Neural progenitor cell (in vitro differentiated cells): ENCODE data around the gene LHB. TPM values are rescaled to one million over a fixed set of nuclear protein-coding genes. Genes with fewer than 3 reads are reported as not detected.

ENCODE experiments used
- DNase-seq: peaks from one replicate; pipeline ENCODE4 v3.0.0-alpha.2; 2016; ENCODE audit warnings: low spot score
- H2AFZ ChIP-seq: fragments of 200-600 bp; sonication (generic); replicated peaks from 2 replicates; pipeline ENCODE4 v1.6.1; 2016; ENCODE audit warnings: antibody characterized with exemption
- H3F3A ChIP-seq: fragments of 200-600 bp; sonication (generic); 2 replicates; pipeline ENCODE4 v1.6.1; 2016; ENCODE audit warnings: antibody characterized with exemption, low read depth
- H3K27ac ChIP-seq: fragments of 200-600 bp; sonication (generic); 2 replicates; pipeline ENCODE4 v1.5.1; 2016; ENCODE audit warnings: mild to moderate bottlenecking
- H3K27me3 ChIP-seq: fragments of 200-600 bp; sonication (generic); 2 replicates; pipeline ENCODE4 v1.6.1; 2016; ENCODE audit warnings: mild to moderate bottlenecking, moderate library complexity
- H3K36me3 ChIP-seq: fragments of 200-600 bp; sonication (generic); 2 replicates; pipeline ENCODE4 v1.5.1; 2016
- H3K4me1 ChIP-seq: fragments of 200-600 bp; sonication (generic); 2 replicates; pipeline ENCODE4 v1.6.1; 2016; ENCODE audit warnings: mixed run types
- H3K4me2 ChIP-seq: fragments of 200-600 bp; sonication (generic); 2 replicates; pipeline ENCODE4 v1.6.1; 2016
- H3K4me3 ChIP-seq: fragments of 200-600 bp; sonication (generic); 2 replicates; pipeline ENCODE4 v1.5.1; 2016
- H3K79me2 ChIP-seq: fragments of 200-600 bp; sonication (generic); 2 replicates; pipeline ENCODE4 v1.6.1; 2016; ENCODE audit warnings: low read depth
- H3K9ac ChIP-seq: fragments of 200-600 bp; sonication (generic); 2 replicates; pipeline ENCODE4 v1.6.1; 2016
- H3K9me3 ChIP-seq: fragments of 200-600 bp; sonication (generic); 2 replicates; pipeline ENCODE4 v1.5.1; 2016; ENCODE audit warnings: low read depth
- H4K20me1 ChIP-seq: fragments of 200-600 bp; sonication (generic); 2 replicates; pipeline ENCODE4 v1.6.1; 2016; ENCODE audit warnings: low read depth
- H3K27ac Mint-ChIP-seq: 3 replicates; pipeline ENCODE4 v1.8.0; 2021; ENCODE audit warnings: mixed read lengths
- H3K27me3 Mint-ChIP-seq: 2 replicates; pipeline ENCODE4 v1.8.0; 2022; ENCODE audit warnings: low read depth, mild to moderate bottlenecking, inconsistent platforms, moderate library complexity, mixed read lengths; ENCODE audit not compliant: insufficient read depth
- H3K36me3 Mint-ChIP-seq: 3 replicates; pipeline ENCODE4 v1.8.0; 2021; ENCODE audit warnings: mixed read lengths
- H3K4me1 Mint-ChIP-seq: 3 replicates; pipeline ENCODE4 v1.8.0; 2021; ENCODE audit warnings: mixed read lengths
- H3K4me3 Mint-ChIP-seq: 3 replicates; pipeline ENCODE4 v1.8.0; 2021; ENCODE audit warnings: mild to moderate bottlenecking, moderate library complexity, mixed read lengths
- H3K9me3 Mint-ChIP-seq: 3 replicates; pipeline ENCODE4 v1.8.0; 2020; ENCODE audit warnings: mixed read lengths
- CTCF ChIP-seq: fragments of 200-600 bp; sonication (generic); IDR thresholded peaks from 2 replicates; pipeline ENCODE4 v1.5.1; 2017; ENCODE audit warnings: antibody characterized with exemption, mild to moderate bottlenecking
- EZH2 ChIP-seq: fragments of 200-600 bp; sonication (generic); IDR thresholded peaks from 2 replicates; pipeline ENCODE4 v1.6.1; 2017; ENCODE audit warnings: antibody characterized with exemption, mild to moderate bottlenecking, moderate library complexity
- EZH2phosphoT487 ChIP-seq: fragments of 200-600 bp; sonication (generic); IDR thresholded peaks from 2 replicates; pipeline ENCODE4 v1.6.1; 2017; ENCODE audit warnings: antibody characterized with exemption
- total RNA-seq: library from RNA; depleted of rRNA; stranded (reverse); fragments of >200 nt; gene quantifications from 2 replicates; pipeline ENCODE4 v1.2.3, GENCODE V29; 2015; ENCODE audit warnings: low replicate concordance

LHB gene
- not detected in 2 replicates for total RNA-seq

GRCh38 chr19:49017041-49017665 is at the start of gene LHB:
Gene LHB, minus strand, starts transcription at chr19:49017091. Its CDS starts 10 bp downstream, at chr19:49017081.
- Histone ChIP-seq H3K79me2 (no peaks in the 10 kb centered on the region), H3K4me3 (peak within 1 kb of the TSS; percentile 56), H3K36me3 (no peaks in the 10 kb centered on the region), H3K4me1 (peaks cover 12% of the 10 kb centered on the region), H2AFZ (no peak within 1 kb of the TSS), H3K9ac (no peak within 1 kb of the TSS), H3F3A (peaks cover 21% of the 10 kb centered on the region), H3K9me3 (no peaks in the 10 kb centered on the region), H3K27ac (no peak within 1 kb of the TSS), H4K20me1 (peaks cover 8% of the 10 kb centered on the region), H3K27me3 (peaks cover 52% of the 10 kb centered on the region), H3K4me2 (peak within 1 kb of the TSS; percentile 92)
- Mint-ChIP-seq H3K27ac (no peak within 1 kb of the TSS), H3K27me3 (peaks cover 25% of the 10 kb centered on the region), H3K4me1 (peaks cover 19% of the 10 kb centered on the region), H3K36me3 (peaks cover 6% of the 10 kb centered on the region), H3K9me3 (peaks cover 2% of the 10 kb centered on the region), H3K4me3 (no peak within 1 kb of the TSS)
- TF ChIP-seq EZH2phosphoT487 (no peak), CTCF (no peak), EZH2 (no peak)
- DNase-seq, result no peak

- no peak overlapping the region for H3K4me3 ChIP-seq
- no peak overlapping the region for H3K9ac ChIP-seq
- peaks cover 24% of the 10 kb centered on the region for H3K4me1 Mint-ChIP-seq
- H3K79me2 ChIP-seq, result no peaks in the 10 kb centered on the region
- H3K4me2 ChIP-seq, result peak overlapping the region; percentile 77
- DNase-seq, result no peak
- no peaks in the 10 kb centered on the region for H4K20me1 ChIP-seq
- no peaks in the 10 kb centered on the region for H3K9me3 ChIP-seq
- peaks cover 86% of the 10 kb centered on the region for H3K27me3 ChIP-seq
- H3F3A ChIP-seq, result peaks cover 20% of the 10 kb centered on the region
- no peak overlapping the region for H3K27ac ChIP-seq
- peaks cover 19% of the 10 kb centered on the region for H3K4me1 ChIP-seq
- H3K9me3 Mint-ChIP-seq, result peaks cover 15% of the 10 kb centered on the region
- no peak overlapping the region for H2AFZ ChIP-seq
- no peaks in the 10 kb centered on the region for H3K36me3 ChIP-seq
- H3K4me3 Mint-ChIP-seq, result peak overlapping the region; percentile 57
- H3K27ac Mint-ChIP-seq, result no peak overlapping the region
- peaks cover 9% of the 10 kb centered on the region for H3K36me3 Mint-ChIP-seq
- TF ChIP-seq EZH2, result no peak
- TF ChIP-seq CTCF, result no peak
- no peak for TF ChIP-seq EZH2phosphoT487
- H3K27me3 Mint-ChIP-seq, result peaks cover 35% of the 10 kb centered on the region
These were observed 49.1 kb upstream of the LHB start for GRCh38 chr19:49065905-49066512.

GRCh38 chr19:49064768-49065611 is 48.1 kb upstream of the LHB start, which contains the start of gene NTF4:
Gene NTF4, minus strand, starts transcription at chr19:49064818. Its CDS starts 2,821 bp downstream, at chr19:49061997.
- Histone ChIP-seq H3K4me2 (peak within 1 kb of the TSS; percentile 77), H3K9ac (no peak within 1 kb of the TSS), H3F3A (peaks cover 20% of the 10 kb centered on the region), H3K27ac (no peak within 1 kb of the TSS), H3K36me3 (no peaks in the 10 kb centered on the region), H3K4me1 (peaks cover 19% of the 10 kb centered on the region), H3K79me2 (no peaks in the 10 kb centered on the region), H2AFZ (peak within 1 kb of the TSS; percentile 61), H3K4me3 (peak within 1 kb of the TSS; percentile 38), H3K9me3 (no peaks in the 10 kb centered on the region), H3K27me3 (peaks cover 84% of the 10 kb centered on the region), H4K20me1 (no peaks in the 10 kb centered on the region)
- peaks cover 24% of the 10 kb centered on the region for H3K4me1 Mint-ChIP-seq
- no peak within 1 kb of the TSS for H3K27ac Mint-ChIP-seq
- no peak for TF ChIP-seq EZH2
- TF ChIP-seq EZH2phosphoT487, result peak; percentile 12
- H3K4me3 Mint-ChIP-seq, result peak within 1 kb of the TSS; percentile 73
- DNase-seq, result peak; percentile 88
- peaks cover 9% of the 10 kb centered on the region for H3K9me3 Mint-ChIP-seq
- H3K36me3 Mint-ChIP-seq, result peaks cover 3% of the 10 kb centered on the region
- peaks cover 27% of the 10 kb centered on the region for H3K27me3 Mint-ChIP-seq
